WTC11 (cell line): ENCODE results near the gene PDE8A.

Experiments used
- NR3C1 ChIP-seq: sonication (generic); formaldehyde crosslinking; conservative IDR thresholded peaks from 2 replicates; pipeline ENCODE4 v1.8.1; 2023; ENCODE audit warnings: low read depth, mild to moderate bottlenecking, missing genetic modification reagents
- TF ChIP-seq, protein P1 (sequence below): fragments of 200-600 bp; IDR thresholded peaks from 2 replicates; pipeline ENCODE4 v1.8.0; 2022; ENCODE audit warnings: antibody characterized with exemption
- TF ChIP-seq, protein P2 (sequence below): fragments of 250-450 bp; sonication (Bioruptor Pico); IDR thresholded peaks from 2 replicates; pipeline ENCODE4 v1.9.0; 2021; ENCODE audit warnings: mild to moderate bottlenecking, borderline replicate concordance

DNA sequence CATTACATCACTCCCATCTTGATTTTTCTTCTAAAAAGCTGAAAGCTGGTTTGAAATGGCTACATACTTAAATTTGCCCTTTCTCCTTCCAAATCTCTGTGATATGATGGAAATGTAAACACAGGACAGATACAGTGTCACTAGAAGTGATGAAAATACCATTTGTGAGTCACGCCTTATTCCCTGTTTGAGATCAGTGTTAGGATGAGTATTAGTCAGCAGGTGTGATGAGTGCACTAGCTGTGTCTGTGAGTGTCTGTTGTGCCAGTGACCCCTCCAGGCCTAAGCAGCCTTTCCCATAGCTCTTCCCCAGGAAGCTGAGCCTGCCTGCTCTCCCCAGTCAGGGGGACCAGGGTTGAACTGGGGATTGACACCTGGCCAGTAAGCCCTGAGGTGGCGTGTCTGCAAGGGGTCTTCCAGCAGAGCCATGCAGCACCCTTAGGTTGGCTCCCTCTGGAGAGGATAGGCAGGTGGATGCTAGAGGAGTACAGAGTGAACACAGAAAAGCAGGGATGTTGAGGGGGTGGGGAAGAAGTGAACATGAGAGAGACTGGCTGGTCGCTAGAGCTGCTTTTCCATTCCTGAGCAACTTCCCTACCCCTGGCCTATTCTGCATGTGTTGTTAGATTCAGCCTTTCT lies 92.0 kb downstream of the PDE8A start:
- TF ChIP-seq, protein P1, sequence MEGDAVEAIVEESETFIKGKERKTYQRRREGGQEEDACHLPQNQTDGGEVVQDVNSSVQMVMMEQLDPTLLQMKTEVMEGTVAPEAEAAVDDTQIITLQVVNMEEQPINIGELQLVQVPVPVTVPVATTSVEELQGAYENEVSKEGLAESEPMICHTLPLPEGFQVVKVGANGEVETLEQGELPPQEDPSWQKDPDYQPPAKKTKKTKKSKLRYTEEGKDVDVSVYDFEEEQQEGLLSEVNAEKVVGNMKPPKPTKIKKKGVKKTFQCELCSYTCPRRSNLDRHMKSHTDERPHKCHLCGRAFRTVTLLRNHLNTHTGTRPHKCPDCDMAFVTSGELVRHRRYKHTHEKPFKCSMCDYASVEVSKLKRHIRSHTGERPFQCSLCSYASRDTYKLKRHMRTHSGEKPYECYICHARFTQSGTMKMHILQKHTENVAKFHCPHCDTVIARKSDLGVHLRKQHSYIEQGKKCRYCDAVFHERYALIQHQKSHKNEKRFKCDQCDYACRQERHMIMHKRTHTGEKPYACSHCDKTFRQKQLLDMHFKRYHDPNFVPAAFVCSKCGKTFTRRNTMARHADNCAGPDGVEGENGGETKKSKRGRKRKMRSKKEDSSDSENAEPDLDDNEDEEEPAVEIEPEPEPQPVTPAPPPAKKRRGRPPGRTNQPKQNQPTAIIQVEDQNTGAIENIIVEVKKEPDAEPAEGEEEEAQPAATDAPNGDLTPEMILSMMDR, result no peak
- TF ChIP-seq, protein P2, sequence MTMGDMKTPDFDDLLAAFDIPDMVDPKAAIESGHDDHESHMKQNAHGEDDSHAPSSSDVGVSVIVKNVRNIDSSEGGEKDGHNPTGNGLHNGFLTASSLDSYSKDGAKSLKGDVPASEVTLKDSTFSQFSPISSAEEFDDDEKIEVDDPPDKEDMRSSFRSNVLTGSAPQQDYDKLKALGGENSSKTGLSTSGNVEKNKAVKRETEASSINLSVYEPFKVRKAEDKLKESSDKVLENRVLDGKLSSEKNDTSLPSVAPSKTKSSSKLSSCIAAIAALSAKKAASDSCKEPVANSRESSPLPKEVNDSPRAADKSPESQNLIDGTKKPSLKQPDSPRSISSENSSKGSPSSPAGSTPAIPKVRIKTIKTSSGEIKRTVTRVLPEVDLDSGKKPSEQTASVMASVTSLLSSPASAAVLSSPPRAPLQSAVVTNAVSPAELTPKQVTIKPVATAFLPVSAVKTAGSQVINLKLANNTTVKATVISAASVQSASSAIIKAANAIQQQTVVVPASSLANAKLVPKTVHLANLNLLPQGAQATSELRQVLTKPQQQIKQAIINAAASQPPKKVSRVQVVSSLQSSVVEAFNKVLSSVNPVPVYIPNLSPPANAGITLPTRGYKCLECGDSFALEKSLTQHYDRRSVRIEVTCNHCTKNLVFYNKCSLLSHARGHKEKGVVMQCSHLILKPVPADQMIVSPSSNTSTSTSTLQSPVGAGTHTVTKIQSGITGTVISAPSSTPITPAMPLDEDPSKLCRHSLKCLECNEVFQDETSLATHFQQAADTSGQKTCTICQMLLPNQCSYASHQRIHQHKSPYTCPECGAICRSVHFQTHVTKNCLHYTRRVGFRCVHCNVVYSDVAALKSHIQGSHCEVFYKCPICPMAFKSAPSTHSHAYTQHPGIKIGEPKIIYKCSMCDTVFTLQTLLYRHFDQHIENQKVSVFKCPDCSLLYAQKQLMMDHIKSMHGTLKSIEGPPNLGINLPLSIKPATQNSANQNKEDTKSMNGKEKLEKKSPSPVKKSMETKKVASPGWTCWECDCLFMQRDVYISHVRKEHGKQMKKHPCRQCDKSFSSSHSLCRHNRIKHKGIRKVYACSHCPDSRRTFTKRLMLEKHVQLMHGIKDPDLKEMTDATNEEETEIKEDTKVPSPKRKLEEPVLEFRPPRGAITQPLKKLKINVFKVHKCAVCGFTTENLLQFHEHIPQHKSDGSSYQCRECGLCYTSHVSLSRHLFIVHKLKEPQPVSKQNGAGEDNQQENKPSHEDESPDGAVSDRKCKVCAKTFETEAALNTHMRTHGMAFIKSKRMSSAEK (CRISPR knock-in tag), result no peak
- no peak for TF ChIP-seq NR3C1 (CRISPR knock-in tag)
